Measurements from ENCODE around the gene SH3RF2.

DNA sequence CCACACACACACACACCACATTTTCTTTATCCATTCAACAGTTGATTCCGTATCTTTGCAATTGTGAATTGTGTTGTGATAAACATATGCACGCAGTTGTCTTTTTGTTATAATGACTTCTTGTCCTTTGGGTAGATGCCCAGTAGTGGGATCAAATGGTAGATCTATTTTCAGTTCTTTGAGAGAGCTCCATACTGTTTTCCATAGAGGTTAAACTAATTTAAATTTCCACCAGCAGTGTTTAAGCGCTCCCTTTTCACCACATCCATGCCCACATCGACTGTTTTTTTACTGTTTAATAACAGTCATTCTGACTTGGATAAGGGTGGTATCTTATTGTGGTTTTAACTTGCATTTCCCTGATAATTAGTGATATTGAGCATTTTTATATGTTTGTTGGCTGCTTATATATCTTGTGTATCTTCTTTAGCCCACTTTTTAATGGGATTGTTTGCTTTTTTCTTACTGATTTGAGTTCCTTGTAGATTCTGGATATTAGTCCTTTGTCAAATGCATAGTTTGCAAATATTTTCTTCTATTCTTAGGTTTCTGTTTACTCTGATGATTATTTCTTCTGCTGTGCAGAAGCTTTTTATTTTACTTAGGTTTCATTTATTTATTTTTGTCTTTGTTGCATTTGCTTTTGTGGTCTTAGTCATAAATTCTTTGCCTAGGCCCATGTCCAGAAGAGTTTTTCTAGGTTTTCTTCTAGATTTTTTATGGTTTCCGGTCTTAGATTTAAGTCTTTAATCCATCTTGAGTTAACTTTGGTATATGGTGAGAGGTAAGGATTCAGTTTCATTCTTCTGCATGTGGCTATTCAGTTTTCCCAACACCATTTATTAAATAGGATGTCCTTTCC, 82.4 kb downstream of the SH3RF2 start:
- no peak for TF ChIP-seq ZNF16 (tag by site-specific recombination; IDR thresholded peaks at IDR 0.05; ENCODE audit: low read depth)
- TF ChIP-seq ZNF830 (tag by site-specific recombination; IDR thresholded peaks at IDR 0.05; ENCODE audit: low read depth) = no peak
- TF ChIP-seq, protein P1, sequence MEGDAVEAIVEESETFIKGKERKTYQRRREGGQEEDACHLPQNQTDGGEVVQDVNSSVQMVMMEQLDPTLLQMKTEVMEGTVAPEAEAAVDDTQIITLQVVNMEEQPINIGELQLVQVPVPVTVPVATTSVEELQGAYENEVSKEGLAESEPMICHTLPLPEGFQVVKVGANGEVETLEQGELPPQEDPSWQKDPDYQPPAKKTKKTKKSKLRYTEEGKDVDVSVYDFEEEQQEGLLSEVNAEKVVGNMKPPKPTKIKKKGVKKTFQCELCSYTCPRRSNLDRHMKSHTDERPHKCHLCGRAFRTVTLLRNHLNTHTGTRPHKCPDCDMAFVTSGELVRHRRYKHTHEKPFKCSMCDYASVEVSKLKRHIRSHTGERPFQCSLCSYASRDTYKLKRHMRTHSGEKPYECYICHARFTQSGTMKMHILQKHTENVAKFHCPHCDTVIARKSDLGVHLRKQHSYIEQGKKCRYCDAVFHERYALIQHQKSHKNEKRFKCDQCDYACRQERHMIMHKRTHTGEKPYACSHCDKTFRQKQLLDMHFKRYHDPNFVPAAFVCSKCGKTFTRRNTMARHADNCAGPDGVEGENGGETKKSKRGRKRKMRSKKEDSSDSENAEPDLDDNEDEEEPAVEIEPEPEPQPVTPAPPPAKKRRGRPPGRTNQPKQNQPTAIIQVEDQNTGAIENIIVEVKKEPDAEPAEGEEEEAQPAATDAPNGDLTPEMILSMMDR (tag by site-specific recombination; IDR thresholded peaks at IDR 0.05) = no peak
- TF ChIP-seq, protein P2, sequence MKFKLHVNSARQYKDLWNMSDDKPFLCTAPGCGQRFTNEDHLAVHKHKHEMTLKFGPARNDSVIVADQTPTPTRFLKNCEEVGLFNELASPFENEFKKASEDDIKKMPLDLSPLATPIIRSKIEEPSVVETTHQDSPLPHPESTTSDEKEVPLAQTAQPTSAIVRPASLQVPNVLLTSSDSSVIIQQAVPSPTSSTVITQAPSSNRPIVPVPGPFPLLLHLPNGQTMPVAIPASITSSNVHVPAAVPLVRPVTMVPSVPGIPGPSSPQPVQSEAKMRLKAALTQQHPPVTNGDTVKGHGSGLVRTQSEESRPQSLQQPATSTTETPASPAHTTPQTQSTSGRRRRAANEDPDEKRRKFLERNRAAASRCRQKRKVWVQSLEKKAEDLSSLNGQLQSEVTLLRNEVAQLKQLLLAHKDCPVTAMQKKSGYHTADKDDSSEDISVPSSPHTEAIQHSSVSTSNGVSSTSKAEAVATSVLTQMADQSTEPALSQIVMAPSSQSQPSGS (tag by site-specific recombination; IDR thresholded peaks at IDR 0.05; ENCODE audit: low read depth) = no peak
- no peak for TF ChIP-seq ZNF10 (tag by site-specific recombination; IDR thresholded peaks at IDR 0.05)
- TF ChIP-seq ZNF629 (tag by site-specific recombination; IDR thresholded peaks at IDR 0.05) = no peak
- TF ChIP-seq OVOL3 (tag by site-specific recombination; IDR thresholded peaks at IDR 0.05) = no peak
- no peak for TF ChIP-seq ZNF214 (tag by site-specific recombination; IDR thresholded peaks at IDR 0.05; ENCODE audit: borderline replicate concordance)
- TF ChIP-seq ZNF560 (tag by site-specific recombination; IDR thresholded peaks at IDR 0.05; ENCODE audit: borderline replicate concordance) = no peak
- no peak for TF ChIP-seq KLF9 (tag by site-specific recombination; IDR thresholded peaks at IDR 0.05; ENCODE audit: low read depth)
- TF ChIP-seq, protein P3, sequence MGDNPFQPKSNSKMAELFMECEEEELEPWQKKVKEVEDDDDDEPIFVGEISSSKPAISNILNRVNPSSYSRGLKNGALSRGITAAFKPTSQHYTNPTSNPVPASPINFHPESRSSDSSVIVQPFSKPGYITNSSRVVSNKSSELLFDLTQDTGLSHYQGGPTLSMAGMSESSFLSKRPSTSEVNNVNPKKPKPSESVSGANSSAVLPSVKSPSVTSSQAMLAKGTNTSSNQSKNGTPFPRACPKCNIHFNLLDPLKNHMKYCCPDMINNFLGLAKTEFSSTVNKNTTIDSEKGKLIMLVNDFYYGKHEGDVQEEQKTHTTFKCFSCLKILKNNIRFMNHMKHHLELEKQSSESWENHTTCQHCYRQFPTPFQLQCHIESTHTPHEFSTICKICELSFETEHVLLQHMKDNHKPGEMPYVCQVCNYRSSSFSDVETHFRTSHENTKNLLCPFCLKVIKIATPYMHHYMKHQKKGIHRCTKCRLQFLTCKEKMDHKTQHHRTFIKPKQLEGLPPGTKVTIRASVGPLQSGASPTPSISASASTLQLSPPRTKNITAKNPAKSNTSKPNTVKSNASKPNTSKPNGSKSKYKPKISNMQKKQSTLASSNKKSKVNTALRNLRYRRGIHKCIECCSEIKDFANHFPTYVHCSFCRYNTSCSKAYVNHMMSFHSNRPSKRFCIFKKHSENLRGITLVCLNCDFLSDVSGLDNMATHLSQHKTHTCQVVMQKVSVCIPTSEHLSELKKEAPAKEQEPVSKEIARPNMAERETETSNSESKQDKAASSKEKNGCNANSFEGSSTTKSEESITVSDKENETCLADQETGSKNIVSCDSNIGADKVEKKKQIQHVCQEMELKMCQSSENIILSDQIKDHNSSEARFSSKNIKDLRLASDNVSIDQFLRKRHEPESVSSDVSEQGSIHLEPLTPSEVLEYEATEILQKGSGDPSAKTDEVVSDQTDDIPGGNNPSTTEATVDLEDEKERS (tag by site-specific recombination; IDR thresholded peaks at IDR 0.05) = no peak
- TF ChIP-seq ZNF274 (IDR thresholded peaks at IDR 0.05; ENCODE audit: low read length) = no peak
- TF ChIP-seq ZNF274 (tag by site-specific recombination; IDR thresholded peaks at IDR 0.05; ENCODE audit: borderline replicate concordance) = no peak
- TF ChIP-seq ZNF354C (tag by site-specific recombination; IDR thresholded peaks at IDR 0.05; ENCODE audit: borderline replicate concordance, low read depth) = no peak
- no peak for TF ChIP-seq ZNF768 (tag by site-specific recombination; IDR thresholded peaks at IDR 0.05)

Data from HEK293 (cell line).